Fibroblast of the aortic adventitia (primary cell): ENCODE measurements around the gene EIF4B. TPM values are rescaled to one million over a fixed set of nuclear protein-coding genes. Genes with fewer than 3 reads are reported as not detected.
A peak's percentile ranks its signal among the peaks of the same experiment; 100 is the strongest.

Experiments
- DNase-seq: peaks from one replicate; pipeline ENCODE4 v3.0.0-alpha.2; 2010; ENCODE audit warnings: low read depth
- H3K4me3 ChIP-seq: 2 replicates; pipeline ENCODE4 v1.5.1; 2011; ENCODE audit warnings: low read depth, mild to moderate bottlenecking, control low read depth, low read length, moderate library complexity
- CTCF ChIP-seq: IDR thresholded peaks from 2 replicates; pipeline ENCODE4 v1.5.1; 2011; ENCODE audit warnings: mild to moderate bottlenecking, low read length, control low read depth, inconsistent platforms; ENCODE audit not compliant: insufficient read depth
- total RNA-seq: library from RNA; depleted of rRNA; stranded (reverse); fragments of >200 nt; gene quantifications from 2 replicates; pipeline ENCODE4 v1.2.3, GENCODE V29; 2012; ENCODE audit warnings: low replicate concordance

The EIF4B gene
- total RNA-seq, 1 donor = 1,016 TPM

DNA sequence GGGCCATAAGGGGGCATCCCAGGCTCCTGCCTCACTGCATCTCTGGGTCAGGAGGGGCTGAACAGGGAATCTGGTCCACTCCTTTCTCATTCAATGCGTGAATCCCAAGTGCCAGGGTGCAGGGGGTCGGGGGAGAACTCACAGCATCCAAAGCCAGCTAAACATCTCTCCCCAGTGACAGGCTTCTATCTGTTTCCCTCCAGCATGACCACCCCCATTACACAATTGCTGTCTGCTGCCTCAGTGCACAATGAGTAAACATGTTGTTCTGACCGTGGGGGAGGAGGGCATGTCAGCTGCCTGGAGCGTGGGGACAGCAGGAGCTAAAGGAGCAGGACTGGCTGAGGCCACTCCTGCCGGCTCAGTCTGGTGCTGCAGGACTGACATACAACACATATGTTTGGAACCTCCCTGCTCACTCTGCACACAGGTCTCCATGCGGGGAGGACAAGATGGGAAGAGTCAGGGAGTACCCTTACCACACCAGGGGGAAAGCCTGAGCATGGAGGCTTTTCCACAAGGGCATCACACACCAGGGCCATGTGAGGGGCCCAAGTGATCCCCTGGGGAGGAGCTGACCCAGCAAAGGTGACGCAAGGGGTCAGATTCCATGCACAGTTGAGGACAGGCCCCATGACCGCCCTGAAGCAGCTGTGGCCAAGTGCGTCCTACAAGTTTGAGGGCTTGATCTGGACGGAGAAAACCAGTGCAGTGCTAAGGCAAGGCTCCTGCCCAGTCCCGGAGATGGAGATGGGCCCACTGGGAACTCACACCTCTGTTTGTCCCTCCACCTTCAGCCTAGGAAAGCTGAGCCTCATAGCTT lies 45.0 kb downstream of the EIF4B start:
- H3K4me3 ChIP-seq = peak overlapping the region; percentile 88
- no peak for DNase-seq
- TF ChIP-seq CTCF = peak; percentile 36

- no peak for DNase-seq
- peak overlapping the region; percentile 88 for H3K4me3 ChIP-seq
- TF ChIP-seq CTCF = no peak
These were observed 45.7 kb downstream of the EIF4B start for GRCh38 chr12:53051881-53052412.

DNA sequence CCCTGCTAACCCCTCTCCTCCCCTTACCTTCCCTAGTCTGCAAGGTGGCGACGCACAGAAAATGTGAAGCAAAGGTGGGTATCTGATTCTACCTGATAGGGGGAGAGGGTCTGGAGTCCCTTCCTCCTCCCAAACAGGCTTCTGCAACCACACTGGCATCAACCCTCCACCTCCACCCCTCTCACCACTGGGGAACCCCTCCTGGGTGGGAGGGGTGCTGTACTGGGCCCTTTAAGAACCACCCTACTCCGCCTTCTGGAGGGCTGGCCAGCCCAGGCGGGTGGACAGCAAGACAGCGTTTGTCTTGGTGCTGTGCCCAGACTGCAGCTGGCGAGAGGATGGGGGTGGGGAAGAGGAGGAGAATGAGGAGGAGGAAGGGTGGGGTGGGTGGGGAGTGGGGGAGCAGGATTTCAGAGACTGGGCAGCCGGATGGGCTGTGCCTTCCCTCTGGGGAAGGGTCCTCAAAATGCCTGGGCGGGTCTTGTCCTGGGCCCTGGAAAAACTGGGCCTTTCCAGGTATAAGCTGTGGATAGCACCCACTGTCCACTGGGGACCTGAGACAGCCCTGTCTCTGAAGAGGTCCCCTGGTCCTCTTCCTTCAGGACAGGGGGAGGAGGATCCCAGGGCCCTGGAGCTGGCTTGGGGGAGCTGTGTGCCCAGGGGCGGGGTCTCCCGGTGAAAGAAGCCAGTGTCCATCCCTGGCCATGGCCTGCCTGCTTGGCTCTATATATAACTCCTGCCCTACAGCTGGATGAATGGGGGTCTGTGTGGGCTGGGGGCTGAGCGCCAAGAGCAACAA lies 46.4 kb downstream of the EIF4B start:
- peak; percentile 86 for DNase-seq
- H3K4me3 ChIP-seq = peak overlapping the region; percentile 88
- TF ChIP-seq CTCF = no peak

DNA sequence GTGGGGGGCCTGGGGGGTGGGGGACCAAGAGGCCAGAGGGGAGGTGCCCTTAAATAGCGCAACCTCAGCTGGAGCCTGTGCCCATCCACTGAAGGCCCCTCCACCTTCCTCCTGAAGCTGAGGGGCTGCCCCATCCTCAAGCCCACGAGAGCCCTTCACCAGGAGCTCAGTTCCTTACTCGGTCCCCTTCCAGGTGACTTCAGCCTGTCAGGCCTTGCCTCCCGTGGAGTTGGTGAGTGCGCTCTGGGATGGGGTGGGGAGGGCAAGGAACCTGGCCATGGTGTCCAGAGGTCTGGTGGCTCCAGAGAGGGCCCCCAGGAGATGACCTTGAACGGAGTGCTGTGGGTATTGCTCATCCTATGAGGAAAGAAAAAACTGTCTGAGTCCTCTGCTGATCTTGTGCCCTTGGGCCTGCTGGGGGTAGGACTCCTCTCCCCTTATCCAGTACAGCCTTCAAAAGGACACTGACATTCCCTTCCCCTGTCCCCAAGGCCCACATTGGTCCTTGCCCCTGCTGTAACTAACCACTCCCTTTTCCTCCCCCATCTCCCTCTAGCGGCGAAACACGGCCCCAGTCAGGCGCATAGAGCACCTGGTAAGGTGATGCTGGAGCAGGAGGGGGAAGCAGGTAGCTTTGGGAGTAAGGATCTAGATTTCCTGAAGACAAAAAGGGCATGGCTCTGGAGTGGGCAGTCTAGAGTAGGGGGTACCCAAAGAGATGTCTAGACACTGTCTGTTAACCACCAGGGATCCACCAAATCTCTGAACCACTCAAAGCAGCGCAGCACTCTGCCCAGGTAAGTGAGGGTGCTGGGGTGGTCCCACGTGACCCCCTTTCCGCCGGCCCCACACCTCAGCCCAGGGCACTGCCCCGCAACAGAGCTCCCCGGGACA lies 47.2 kb downstream of the EIF4B start:
- peak overlapping the region; percentile 33 for H3K4me3 ChIP-seq
- peak; percentile 67 for TF ChIP-seq CTCF

DNA sequence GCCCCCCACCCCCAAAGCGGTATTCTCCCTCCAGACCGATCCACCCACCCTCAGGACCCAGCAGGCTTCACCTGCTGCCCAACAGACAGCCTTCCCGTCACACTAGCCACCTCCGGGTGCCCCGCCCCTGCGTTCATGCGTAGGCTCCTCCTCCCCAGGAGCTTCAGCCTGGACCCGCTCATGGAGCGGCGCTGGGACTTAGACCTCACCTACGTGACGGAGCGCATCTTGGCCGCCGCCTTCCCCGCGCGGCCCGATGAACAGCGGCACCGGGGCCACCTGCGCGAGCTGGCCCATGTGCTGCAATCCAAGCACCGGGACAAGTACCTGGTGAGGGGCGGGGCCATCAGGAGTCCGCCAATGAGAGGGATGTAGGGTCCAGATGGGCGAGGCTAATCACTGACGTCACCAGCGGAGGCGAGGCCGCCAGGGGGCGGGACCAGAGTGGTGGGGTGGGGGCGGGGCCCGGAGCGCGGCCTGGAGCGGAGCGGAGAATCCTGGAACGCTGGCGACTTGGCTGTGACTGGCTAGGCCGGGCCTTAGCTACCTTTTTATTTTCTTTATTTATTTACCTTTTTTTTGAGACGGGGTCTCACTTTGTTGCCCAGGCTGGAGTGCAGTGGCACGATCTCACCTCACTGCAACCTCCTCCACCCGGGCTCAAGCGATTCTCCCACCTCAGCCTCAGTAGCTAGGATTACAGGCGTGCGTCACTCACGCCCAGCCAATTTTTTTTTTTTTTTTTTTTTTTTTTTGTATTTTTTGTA lies 48.0 kb downstream of the EIF4B start:
- DNase-seq = peak; percentile 83
- TF ChIP-seq CTCF = no peak
- H3K4me3 ChIP-seq = peak overlapping the region; percentile 25

More for the DNA sequence above, 47.2 kb downstream of the EIF4B start:
- DNase-seq = no peak
